Esophagus squamous epithelium (tissue), 5 donors: ENCODE measurements around the gene PTH2. TPM values are rescaled to one million over a fixed set of nuclear protein-coding genes. Genes with fewer than 3 reads are reported as not detected.
A peak's percentile ranks its signal among the peaks of the same experiment; 100 is the strongest.

Experiments
- DNase-seq: peaks from one replicate; lab custom pipeline; 2025; lab: John Stamatoyannopoulos, UW
- H3K27ac ChIP-seq, 4 donors: fragments of 200-600 bp; sonication (generic); one replicate each; pipeline ENCODE4 v1.5.1; 2016 to 2019; ENCODE audit warnings: mild to moderate bottlenecking in 1 of 4
- H3K27me3 ChIP-seq, 4 donors: fragments of 200-600 bp; sonication (generic); 1 replicate in 3 of 4; 2 replicates in 1 of 4; pipeline versions ENCODE4 v1.5.1 to v1.6.0; 2017 to 2021; ENCODE audit warnings: antibody characterized with exemption in 1 of 4
- H3K36me3 ChIP-seq, 3 donors: fragments of 200-600 bp; sonication (generic); one replicate each; pipeline ENCODE4 v1.5.1; 2016 to 2019
- H3K4me1 ChIP-seq, 3 donors: fragments of 200-600 bp; sonication (generic); one replicate each; pipeline ENCODE4 v1.5.1; 2017 to 2019
- H3K4me3 ChIP-seq, 4 donors: fragments of 200-600 bp; sonication (generic); 1 replicate in 3 of 4; 2 replicates in 1 of 4; pipeline ENCODE4 v1.5.1; 2016 to 2019; ENCODE audit warnings: mild to moderate bottlenecking in 2 of 4, moderate library complexity in 1 of 4
- H3K9me3 ChIP-seq, 3 donors: fragments of 200-600 bp; sonication (generic); one replicate each; pipeline ENCODE4 v1.5.1; 2016 to 2019
- CTCF ChIP-seq, 6 experiments: fragments of 450-650 bp in 4 of 6; fragments of 200-600 bp in 2 of 6; sonication (generic) in 2 of 6; IDR thresholded peaks; one replicate each; pipeline ENCODE4 v1.5.1; 2016 to 2019; ENCODE audit warnings: antibody characterized with exemption in 6 of 6, mild to moderate bottlenecking in 4 of 6, moderate library complexity in 4 of 6
- POLR2A ChIP-seq, 4 donors: fragments of 450-650 bp; IDR thresholded peaks; one replicate each; pipeline ENCODE4 v1.6.1; 2017; ENCODE audit warnings: antibody characterized with exemption in 4 of 4, mild to moderate bottlenecking in 4 of 4, moderate library complexity in 3 of 4
- WGBS, 2 donors: methylation state at CpG; one replicate each; pipeline ENCODE4 v1.1.5; 2018; 5-methylcytosine and 5-hydroxymethylcytosine counted together
- intact Hi-C: fragments of 100-400 bp; cut with DNase I; formaldehyde crosslinking; loops from one replicate; pipeline ENCODE4 v1.15.0; 2022
- total RNA-seq, 4 donors: library from RNA; depleted of rRNA; stranded (reverse); fragments of >200 nt; gene quantifications; one replicate each; pipeline ENCODE4 v1.1.0, GENCODE V29; 2016
- donor health status: DM: yes; HTN: yes; CAD: no.

Gene PTH2
- total RNA-seq, result not detected

GRCh38 chr19:49423071-49423984, at the start of gene PTH2:
PTH2 (minus strand) TSS chr19:49423441; CDS start chr19:49423339, 102 bp downstream.
- no peaks in the 10 kb centered on the region for H3K9me3 ChIP-seq
- TF ChIP-seq CTCF (IDR thresholded peaks at IDR 0.05) (no peak), POLR2A (IDR thresholded peaks at IDR 0.05) (no peak)
- DNase-seq, result no peak
- H3K36me3 ChIP-seq, result no peaks in the 10 kb centered on the region
- peaks cover 18 to 100% (median 60%) of the 10 kb centered on the region in 4 donors for H3K27me3 ChIP-seq
- no peak within 1 kb of the TSS for H3K27ac ChIP-seq
- 10 to 12% methylated on average over 14 to 18 of the region's 42 CpGs for WGBS, 2 donors
- intact Hi-C loops, result no loop called here
- peaks cover 24 to 44% (median 31%) of the 10 kb centered on the region in 3 donors for H3K4me1 ChIP-seq
- H3K4me3 ChIP-seq, result peak within 1 kb of the TSS in 2 of 4 donors; percentile 30 to 50

- no peaks in the 10 kb centered on the region for H3K9me3 ChIP-seq
- H3K4me1 ChIP-seq, result peaks cover 15 to 75% (median 43%) of the 10 kb centered on the region in 3 donors
- no peak overlapping the region for H3K4me3 ChIP-seq
- no peaks in the 10 kb centered on the region for H3K27me3 ChIP-seq
- intact Hi-C loops, result no loop called here
- TF ChIP-seq CTCF (IDR thresholded peaks at IDR 0.05), result no peak
- no peak for TF ChIP-seq POLR2A (IDR thresholded peaks at IDR 0.05)
- WGBS, 2 donors, result 55 to 56% methylated on average over 8 to 9 of the region's 9 CpGs
- no peaks in the 10 kb centered on the region for H3K36me3 ChIP-seq
- peak overlapping the region in 3 of 4 donors; percentile 91 to 95 (median 92) for H3K27ac ChIP-seq
- no peak for DNase-seq
Measured at GRCh38 chr19:49472936-49473335, 49.7 kb upstream of the PTH2 start.

- H3K36me3 ChIP-seq, result peaks cover 0 to 20% (median 0%) of the 10 kb centered on the region in 3 donors
- DNase-seq, result no peak
- H3K4me1 ChIP-seq, result peaks cover 15 to 66% (median 44%) of the 10 kb centered on the region in 3 donors
- no peak for TF ChIP-seq POLR2A (IDR thresholded peaks at IDR 0.05)
- no peaks in the 10 kb centered on the region for H3K27me3 ChIP-seq
- WGBS, 2 donors, result 0 to 62% methylated on average over 1 to 8 of the region's 8 CpGs
- no peak overlapping the region for H3K4me3 ChIP-seq
- intact Hi-C loops, result no loop called here
- H3K27ac ChIP-seq, result peak overlapping the region in 1 of 4 donors; percentile 95
- H3K9me3 ChIP-seq, result no peaks in the 10 kb centered on the region
Measured at GRCh38 chr19:49470615-49470978, 47.4 kb upstream of the PTH2 start.

GRCh38 chr19:49469828-49470614, 46.8 kb upstream of the PTH2 start:
- no peak for DNase-seq
- Histone ChIP-seq H3K4me1 (peaks cover 15 to 60% (median 44%) of the 10 kb centered on the region in 3 donors), H3K4me3 (no peak overlapping the region), H3K36me3 (peaks cover 0 to 26% (median 0%) of the 10 kb centered on the region in 3 donors), H3K27ac (peak overlapping the region; percentile 52 to 95 (median 92)), H3K27me3 (no peaks in the 10 kb centered on the region), H3K9me3 (no peaks in the 10 kb centered on the region)
- 66 to 75% methylated on average over 2 to 15 of the region's 25 CpGs for WGBS, 2 donors
- TF ChIP-seq POLR2A (IDR thresholded peaks at IDR 0.05) (no peak), CTCF (IDR thresholded peaks at IDR 0.05) (peak in 4 of 6 experiments; percentile 8 to 43 (median 34))
- intact Hi-C loops, result no loop called here

- intact Hi-C loops, result no loop called here
- Histone ChIP-seq H3K27ac (peak overlapping the region; percentile 88 to 95 (median 92)), H3K27me3 (no peaks in the 10 kb centered on the region), H3K4me1 (peaks cover 10 to 50% (median 40%) of the 10 kb centered on the region in 3 donors), H3K36me3 (peaks cover 0 to 37% (median 0%) of the 10 kb centered on the region in 3 donors), H3K4me3 (peak overlapping the region; percentile 7 to 51 (median 27)), H3K9me3 (no peaks in the 10 kb centered on the region)
- DNase-seq, result peak; percentile 82
- 19 to 27% methylated on average over 7 to 15 of the region's 15 CpGs for WGBS, 2 donors
- TF ChIP-seq POLR2A (IDR thresholded peaks at IDR 0.05) (peak in 1 of 4 donors; percentile 28), CTCF (IDR thresholded peaks at IDR 0.05) (no peak)
Measured at GRCh38 chr19:49468746-49469447, 45.7 kb upstream of the PTH2 start.
